PC-9 (cell line): ENCODE results near the gene JAG1.

Experiments
- EZH2 ChIP-seq: fragments of 200-600 bp; sonication (generic); IDR thresholded peaks from 2 replicates; pipeline ENCODE4 v1.8.0; 2017; ENCODE audit warnings: antibody characterized with exemption, low read depth
- TF ChIP-seq, protein P1 (sequence below): fragments of 200-600 bp; sonication (generic); conservative IDR thresholded peaks from 2 replicates; pipeline ENCODE4 v1.6.1; 2017; ENCODE audit warnings: mixed run types, antibody characterized with exemption, mild to moderate bottlenecking, moderate library complexity

GRCh38 chr20:10639737-10640556, 33.9 kb downstream of the JAG1 start:
- TF ChIP-seq, protein P1, sequence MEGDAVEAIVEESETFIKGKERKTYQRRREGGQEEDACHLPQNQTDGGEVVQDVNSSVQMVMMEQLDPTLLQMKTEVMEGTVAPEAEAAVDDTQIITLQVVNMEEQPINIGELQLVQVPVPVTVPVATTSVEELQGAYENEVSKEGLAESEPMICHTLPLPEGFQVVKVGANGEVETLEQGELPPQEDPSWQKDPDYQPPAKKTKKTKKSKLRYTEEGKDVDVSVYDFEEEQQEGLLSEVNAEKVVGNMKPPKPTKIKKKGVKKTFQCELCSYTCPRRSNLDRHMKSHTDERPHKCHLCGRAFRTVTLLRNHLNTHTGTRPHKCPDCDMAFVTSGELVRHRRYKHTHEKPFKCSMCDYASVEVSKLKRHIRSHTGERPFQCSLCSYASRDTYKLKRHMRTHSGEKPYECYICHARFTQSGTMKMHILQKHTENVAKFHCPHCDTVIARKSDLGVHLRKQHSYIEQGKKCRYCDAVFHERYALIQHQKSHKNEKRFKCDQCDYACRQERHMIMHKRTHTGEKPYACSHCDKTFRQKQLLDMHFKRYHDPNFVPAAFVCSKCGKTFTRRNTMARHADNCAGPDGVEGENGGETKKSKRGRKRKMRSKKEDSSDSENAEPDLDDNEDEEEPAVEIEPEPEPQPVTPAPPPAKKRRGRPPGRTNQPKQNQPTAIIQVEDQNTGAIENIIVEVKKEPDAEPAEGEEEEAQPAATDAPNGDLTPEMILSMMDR = no peak
- TF ChIP-seq EZH2 = no peak
